ENCODE data around the gene TPRG1.

DNA sequence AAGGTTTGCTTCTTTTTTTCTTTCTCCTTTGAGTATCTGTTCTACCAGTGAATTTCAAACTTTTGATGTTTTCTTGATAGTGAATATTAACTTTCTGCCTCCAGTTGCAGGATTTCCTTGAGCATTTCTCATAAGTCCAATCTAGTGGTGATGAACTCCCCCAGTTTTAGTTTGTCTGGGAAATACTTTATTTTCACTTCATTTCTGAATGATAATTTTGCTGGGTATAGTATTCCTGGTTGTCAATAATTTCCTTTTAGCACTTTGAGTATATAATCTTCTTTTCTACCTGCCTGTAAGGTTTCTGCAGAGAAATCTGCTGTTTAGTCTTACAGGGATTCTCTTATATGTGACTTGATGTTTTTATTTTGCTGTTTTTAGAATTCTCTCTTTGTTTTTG, 21.0 kb downstream of the TPRG1 start:
- TF ChIP-seq EZH2 (IDR thresholded peaks at IDR 0.05) (no peak), EZH2phosphoT487 (IDR thresholded peaks at IDR 0.05) (no peak)
- TF ChIP-seq, protein P1, sequence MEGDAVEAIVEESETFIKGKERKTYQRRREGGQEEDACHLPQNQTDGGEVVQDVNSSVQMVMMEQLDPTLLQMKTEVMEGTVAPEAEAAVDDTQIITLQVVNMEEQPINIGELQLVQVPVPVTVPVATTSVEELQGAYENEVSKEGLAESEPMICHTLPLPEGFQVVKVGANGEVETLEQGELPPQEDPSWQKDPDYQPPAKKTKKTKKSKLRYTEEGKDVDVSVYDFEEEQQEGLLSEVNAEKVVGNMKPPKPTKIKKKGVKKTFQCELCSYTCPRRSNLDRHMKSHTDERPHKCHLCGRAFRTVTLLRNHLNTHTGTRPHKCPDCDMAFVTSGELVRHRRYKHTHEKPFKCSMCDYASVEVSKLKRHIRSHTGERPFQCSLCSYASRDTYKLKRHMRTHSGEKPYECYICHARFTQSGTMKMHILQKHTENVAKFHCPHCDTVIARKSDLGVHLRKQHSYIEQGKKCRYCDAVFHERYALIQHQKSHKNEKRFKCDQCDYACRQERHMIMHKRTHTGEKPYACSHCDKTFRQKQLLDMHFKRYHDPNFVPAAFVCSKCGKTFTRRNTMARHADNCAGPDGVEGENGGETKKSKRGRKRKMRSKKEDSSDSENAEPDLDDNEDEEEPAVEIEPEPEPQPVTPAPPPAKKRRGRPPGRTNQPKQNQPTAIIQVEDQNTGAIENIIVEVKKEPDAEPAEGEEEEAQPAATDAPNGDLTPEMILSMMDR (IDR thresholded peaks at IDR 0.05): no peak

Measured in neural progenitor cell (in vitro differentiated cells).